HG03039 (cell line): ENCODE results near the gene MAGI1.
"Not testable (repeated sequence)": the region's sequence is repeated elsewhere in the genome, so short reads cannot be mapped to it uniquely, and the experiment has no call there.

Experiments
- ATAC-seq: cut with Tn5 transposase; IDR thresholded peaks from one replicate; pipeline ENCODE4 v1.9.1; 2021; ENCODE audit warnings: mild to moderate bottlenecking, moderate library complexity; ENCODE audit not compliant: unreplicated experiment

The MAGI1 gene

GRCh38 chr3:65886391-65886790, 152.3 kb downstream of the MAGI1 start:
- ATAC-seq = no peak

- no peak for ATAC-seq
These were observed 154.6 kb downstream of the MAGI1 start for GRCh38 chr3:65884071-65884470.

GRCh38 chr3:65883613-65884012, 155.1 kb downstream of the MAGI1 start:
- ATAC-seq = no peak

GRCh38 chr3:65880350-65880749, 158.4 kb downstream of the MAGI1 start:
- ATAC-seq = no peak

GRCh38 chr3:65879372-65879771, 159.3 kb downstream of the MAGI1 start:
- no peak for ATAC-seq

GRCh38 chr3:65878831-65879230, 159.9 kb downstream of the MAGI1 start:
- no peak for ATAC-seq

- no peak for ATAC-seq
These were observed 161.6 kb downstream of the MAGI1 start for GRCh38 chr3:65877160-65877559.

GRCh38 chr3:65876028-65876420, 162.7 kb downstream of the MAGI1 start:
- no peak for ATAC-seq

- ATAC-seq = no peak
These were observed 163.2 kb downstream of the MAGI1 start for GRCh38 chr3:65875393-65876027.

GRCh38 chr3:65873869-65874268, 164.8 kb downstream of the MAGI1 start:
- no peak for ATAC-seq

- no peak for ATAC-seq
These were observed 165.7 kb downstream of the MAGI1 start for GRCh38 chr3:65873028-65873427.

GRCh38 chr3:65871305-65872141, 167.2 kb downstream of the MAGI1 start:
- ATAC-seq = no peak

GRCh38 chr3:65869798-65870197, 168.9 kb downstream of the MAGI1 start:
- ATAC-seq = no peak

GRCh38 chr3:65867463-65868210, 171.1 kb downstream of the MAGI1 start:
- ATAC-seq = no peak

- no peak for ATAC-seq
These were observed 174.3 kb downstream of the MAGI1 start for GRCh38 chr3:65864357-65864904.

GRCh38 chr3:65861718-65862117, 177.0 kb downstream of the MAGI1 start:
- no peak for ATAC-seq

- ATAC-seq = not testable (repeated sequence)
These were observed 179.1 kb downstream of the MAGI1 start for GRCh38 chr3:65859612-65860011.

- ATAC-seq = no peak
These were observed 180.0 kb downstream of the MAGI1 start for GRCh38 chr3:65858749-65859148.

GRCh38 chr3:65857327-65857726, 181.4 kb downstream of the MAGI1 start:
- no peak for ATAC-seq

- ATAC-seq = no peak
These were observed 181.8 kb downstream of the MAGI1 start for GRCh38 chr3:65856907-65857306.

- ATAC-seq = no peak
These were observed 183.2 kb downstream of the MAGI1 start for GRCh38 chr3:65855370-65856100.
